HCT116 (cell line): ENCODE data around the gene ING4. TPM values are rescaled to one million over a fixed set of nuclear protein-coding genes. Genes with fewer than 3 reads are reported as not detected.

ENCODE experiments used
- ATAC-seq: fragments of 200-7000 bp; cut with Tn5 transposase; 2 replicates; pipeline ENCODE4 v1.9.1; 2020; ENCODE audit warnings: mild to moderate bottlenecking, moderate library complexity
- BruUV-seq: library from RNA; stranded (reverse); fragments of 400-500 nt; replicated peaks from 2 replicates; lab custom pipeline; 2021; lab: Mats Ljungman, UMichigan
- CTCF ChIA-PET: fragments of 300-600 bp; sonication (Branson Sonifier 250); formaldehyde crosslinking; loops from one replicate; lab custom pipeline; 2021; ENCODE audit warnings: antibody characterized with exemption; lab: Charles Lee
- POLR2A ChIA-PET: fragments of 300-600, 350-600 bp; sonication (Branson Sonifier 250); formaldehyde crosslinking; loops from one replicate; lab custom pipeline; 2021; ENCODE audit warnings: antibody characterized with exemption; lab: Charles Lee
- RAD21 ChIA-PET, 2 experiments: fragments of 300-600 bp; sonication (Branson Sonifier 250); formaldehyde crosslinking; loops; one replicate each; lab custom pipeline; 2023; ENCODE audit warnings: low total read pairs in 2 of 2; ENCODE audit not compliant: uncharacterized antibody in 2 of 2, unreplicated experiment in 2 of 2, low non-redundant PET in 1 of 2; lab: Charles Lee
- DNase-seq: peaks from one replicate; pipeline ENCODE4 v3.0.0-alpha.2; 2010; ENCODE audit warnings: low read depth, low spot score
- H2AFZ ChIP-seq: fragments of 200-600 bp; shearing (Covaris generic), sonication (generic); 2 replicates; pipeline ENCODE4 v1.6.1; 2017; ENCODE audit warnings: low read depth, mixed run types, mixed read lengths, antibody characterized with exemption, low read length; ENCODE audit not compliant: poor library complexity, severe bottlenecking
- H3K27ac ChIP-seq: 2 replicates; pipeline ENCODE4 v1.5.1; 2012; ENCODE audit warnings: low read depth, low read length
- H3K27me3 ChIP-seq: fragments of 200-600 bp; sonication (generic); 2 replicates; pipeline ENCODE4 v1.6.1; 2016; ENCODE audit warnings: mixed run types, low read length, mixed read lengths; ENCODE audit not compliant: insufficient read depth
- H3K36me3 ChIP-seq, 2 experiments: fragments of 200-500 bp in 1 of 2; fragments of 200-600 bp in 1 of 2; sonication (Bioruptor generic) in 1 of 2; sonication (generic) in 1 of 2; 2 replicates each; pipeline versions ENCODE4 v1.5.1 to v1.6.1; 2014 to 2016; ENCODE audit warnings: low read length in 2 of 2, inconsistent platforms in 1 of 2, mixed read lengths in 1 of 2, mixed run types in 1 of 2; ENCODE audit not compliant: insufficient read depth in 2 of 2, control insufficient read depth in 1 of 2
- H3K4me1 ChIP-seq, 2 experiments: fragments of 200-600 bp in 1 of 2; sonication (generic) in 1 of 2; 2 replicates each; pipeline versions ENCODE4 v1.5.1 to v1.6.1; 2012 to 2017; ENCODE audit warnings: low read length in 2 of 2, inconsistent platforms in 1 of 2, mild to moderate bottlenecking in 1 of 2, mixed read lengths in 1 of 2, mixed run types in 1 of 2, moderate library complexity in 1 of 2; ENCODE audit not compliant: insufficient read depth in 2 of 2, control insufficient read depth in 1 of 2
- H3K4me2 ChIP-seq: fragments of 200-600 bp; sonication (generic); 2 replicates; pipeline ENCODE4 v1.6.1; 2017; ENCODE audit warnings: mixed run types, low read length, mixed read lengths
- H3K4me3 ChIP-seq, 2 experiments: fragments of 200-600 bp in 1 of 2; sonication (generic) in 1 of 2; replicated peaks in 1 of 2; 2 replicates each; pipeline ENCODE4 v1.5.1; 2011 to 2016; ENCODE audit warnings: low read length in 2 of 2, control low read depth in 1 of 2, low read depth in 1 of 2, mild to moderate bottlenecking in 1 of 2, mixed read lengths in 1 of 2, mixed run types in 1 of 2
- H3K79me2 ChIP-seq: fragments of 200-600 bp; sonication (generic); 2 replicates; pipeline ENCODE4 v1.6.1; 2017; ENCODE audit warnings: mild to moderate bottlenecking, mixed run types, low read length, moderate library complexity, mixed read lengths; ENCODE audit not compliant: insufficient read depth
- H3K9ac ChIP-seq: fragments of 200-600 bp; sonication (generic); 2 replicates; pipeline ENCODE4 v1.6.1; 2016; ENCODE audit warnings: low read length, mixed read lengths
- H3K9me2 ChIP-seq: fragments of 200-600 bp; sonication (generic), shearing (Covaris generic); 2 replicates; pipeline ENCODE4 v1.6.1; 2017; ENCODE audit warnings: mixed run types, mild to moderate bottlenecking, moderate library complexity; ENCODE audit not compliant: insufficient read depth
- H3K9me3 ChIP-seq, 2 experiments: fragments of 200-500 bp in 1 of 2; fragments of 200-600 bp in 1 of 2; sonication (Bioruptor generic) in 1 of 2; sonication (generic) in 1 of 2; 2 replicates each; pipeline ENCODE4 v1.6.1; 2014 to 2017; ENCODE audit warnings: low read length in 2 of 2, mixed read lengths in 2 of 2, inconsistent platforms in 1 of 2, low read depth in 1 of 2, mild to moderate bottlenecking in 1 of 2, mixed run types in 1 of 2, moderate library complexity in 1 of 2; ENCODE audit not compliant: control insufficient read depth in 1 of 2, insufficient read depth in 1 of 2
- H4K20me1 ChIP-seq: fragments of 200-600 bp; sonication (generic), shearing (Covaris generic); 2 replicates; pipeline ENCODE4 v1.6.1; 2017; ENCODE audit warnings: mixed run types, mild to moderate bottlenecking, moderate library complexity; ENCODE audit not compliant: insufficient read depth
- ATF3 ChIP-seq: IDR thresholded peaks from 2 replicates; pipeline ENCODE4 v1.6.1; 2012
- CBX3 ChIP-seq: IDR thresholded peaks from 2 replicates; pipeline ENCODE4 v1.6.1; 2012; ENCODE audit warnings: low read depth
- CEBPB ChIP-seq: IDR thresholded peaks from 2 replicates; pipeline ENCODE4 v1.6.1; 2012; ENCODE audit warnings: low read depth
- CTCF ChIP-seq, 3 experiments: fragments of 200-600 bp in 1 of 3; sonication (generic) in 1 of 3; IDR thresholded peaks in 2 of 3; conservative IDR thresholded peaks in 1 of 3; 2 replicates each; pipeline ENCODE4 v1.5.1; 2012 to 2017; ENCODE audit warnings: low read depth in 2 of 3, low read length in 2 of 3, antibody characterized with exemption in 1 of 3, borderline replicate concordance in 1 of 3, control low read depth in 1 of 3, mild to moderate bottlenecking in 1 of 3, mixed read lengths in 1 of 3, mixed run types in 1 of 3, moderate library complexity in 1 of 3; ENCODE audit not compliant: insufficient read depth in 1 of 3
- EGR1 ChIP-seq: IDR thresholded peaks from 2 replicates; pipeline ENCODE4 v1.6.1; 2012; ENCODE audit warnings: low read depth
- ELF1 ChIP-seq: IDR thresholded peaks from 2 replicates; pipeline ENCODE4 v1.6.1; 2012; ENCODE audit warnings: low read depth, borderline replicate concordance
- EZH2 ChIP-seq: fragments of 200-600 bp; sonication (generic); IDR thresholded peaks from 2 replicates; pipeline ENCODE4 v1.6.1; 2017; ENCODE audit warnings: antibody characterized with exemption, mixed run types
- MAX ChIP-seq: IDR thresholded peaks from 2 replicates; pipeline ENCODE4 v1.6.1; 2012
- POLR2A ChIP-seq: IDR thresholded peaks from 2 replicates; pipeline ENCODE4 v1.7.0; 2011; ENCODE audit warnings: borderline replicate concordance; ENCODE audit not compliant: insufficient read depth, insufficient read length; ENCODE audit errors: extremely low read depth
- POLR2AphosphoS5 ChIP-seq: IDR thresholded peaks from 2 replicates; pipeline ENCODE4 v1.6.1; 2011; ENCODE audit warnings: mild to moderate bottlenecking, low read depth, low read length, moderate library complexity
- REST ChIP-seq: IDR thresholded peaks from 2 replicates; pipeline ENCODE4 v1.6.1; 2012; ENCODE audit warnings: low read depth
- SRF ChIP-seq: IDR thresholded peaks from 2 replicates; pipeline ENCODE4 v1.6.1; 2012; ENCODE audit warnings: low read depth
- TCF7L2 ChIP-seq: IDR thresholded peaks from 2 replicates; pipeline ENCODE4 v1.7.0; 2011; ENCODE audit warnings: borderline replicate concordance, inconsistent platforms; ENCODE audit not compliant: insufficient read depth, insufficient read length; ENCODE audit errors: extremely low read depth
- ZBTB33 ChIP-seq: IDR thresholded peaks from 2 replicates; pipeline ENCODE4 v1.6.1; 2011; ENCODE audit warnings: mild to moderate bottlenecking, low read length, moderate library complexity; ENCODE audit not compliant: insufficient replicate concordance; ENCODE audit errors: extremely low read depth
- ZFX ChIP-seq: fragments of 450-650 bp; IDR thresholded peaks from 2 replicates; pipeline ENCODE4 v1.6.1; 2017
- intact Hi-C: fragments of 100-400 bp; cut with micrococcal nuclease; formaldehyde crosslinking; loops from 2 replicates; pipeline ENCODE4 v1.10.0; 2022
- total RNA-seq: library from RNA; stranded (reverse); gene quantifications from one replicate; pipeline ENCODE4 v1.2.1, GENCODE V29; 2021; ENCODE audit not compliant: unreplicated experiment

The ING4 gene
- total RNA-seq, 1 experiment from 2014 or later = 17.9 TPM

- intact Hi-C loops = no loop called here
- TF ChIP-seq MAX (no peak), POLR2AphosphoS5 (no peak), CTCF (IDR thresholded peaks at IDR 0.05 in 2 of 3, conservative IDR thresholded peaks at IDR 0.05 in 1 of 3; ENCODE audit: borderline replicate concordance in 1 of 3, insufficient read depth in 1 of 3, low read depth in 2 of 3, low read length in 2 of 3) (no peak), ZBTB33 (no peak), TCF7L2 (no peak), REST (no peak), POLR2A (no peak), CBX3 (no peak), ZFX (no peak), ELF1 (no peak), EZH2 (no peak), EGR1 (no peak), SRF (no peak), ATF3 (no peak), CEBPB (no peak)
- H3K9me2 ChIP-seq = no peaks in the 10 kb centered on the region
- H3K27me3 ChIP-seq = peaks cover 6% of the 10 kb centered on the region; the same call in 1 of the 2 replicates
- no peak overlapping the region for H3K4me3 ChIP-seq
- no peak overlapping the region for H3K9ac ChIP-seq
- H3K4me1 ChIP-seq = peaks cover 11 to 20% of the 10 kb centered on the region in 2 experiments
- H2AFZ ChIP-seq = no peak overlapping the region
- H3K9me3 ChIP-seq = no peaks in the 10 kb centered on the region; a peak in 1 of 4 replicates
- H4K20me1 ChIP-seq = no peaks in the 10 kb centered on the region
- ChIA-PET CTCF (no interaction called here), POLR2A (no interaction called here), RAD21 (no interaction called here)
- H3K36me3 ChIP-seq = no peaks in the 10 kb centered on the region
- H3K4me2 ChIP-seq = no peak overlapping the region
- no peak for ATAC-seq
- DNase-seq = no peak
- BruUV-seq = no TSS peak
- no peak overlapping the region for H3K27ac ChIP-seq
- no peaks in the 10 kb centered on the region for H3K79me2 ChIP-seq
Observed at GRCh38 chr12:6638305-6638704, 24.6 kb downstream of the ING4 start.
